HG02870 (cell line): Measurements from ENCODE around the gene LRRC7.
"Not testable (repeated sequence)": the region's sequence is repeated elsewhere in the genome, so short reads cannot be mapped to it uniquely, and the experiment has no call there.

Experiments
- ATAC-seq: cut with Tn5 transposase; IDR thresholded peaks from one replicate; pipeline ENCODE4 v1.9.1; 2021; ENCODE audit warnings: mild to moderate bottlenecking, moderate library complexity; ENCODE audit not compliant: unreplicated experiment

Gene LRRC7

GRCh38 chr1:69862906-69863305, 295.2 kb downstream of the LRRC7 start:
- no peak for ATAC-seq

DNA sequence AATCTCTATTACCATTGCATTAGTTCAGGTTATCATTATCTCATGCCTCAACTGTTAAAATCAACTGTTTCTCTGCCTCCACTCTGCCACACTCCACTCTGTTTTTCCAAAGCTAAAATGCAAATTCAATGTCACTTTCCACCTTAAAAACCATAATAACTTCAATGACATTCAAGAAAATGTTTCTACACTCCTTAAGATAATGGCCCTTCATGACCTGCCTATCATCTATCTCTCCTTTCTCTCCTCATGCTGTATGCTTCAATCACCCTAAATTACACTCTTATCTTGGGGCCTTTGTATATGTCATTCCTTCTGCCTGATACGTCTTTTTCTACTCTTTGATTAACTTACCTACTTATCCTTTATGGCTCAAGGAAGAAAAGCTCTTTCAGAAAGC, 296.0 kb downstream of the LRRC7 start:
- no peak for ATAC-seq

GRCh38 chr1:69871412-69871811, 303.7 kb downstream of the LRRC7 start:
- ATAC-seq = no peak

DNA sequence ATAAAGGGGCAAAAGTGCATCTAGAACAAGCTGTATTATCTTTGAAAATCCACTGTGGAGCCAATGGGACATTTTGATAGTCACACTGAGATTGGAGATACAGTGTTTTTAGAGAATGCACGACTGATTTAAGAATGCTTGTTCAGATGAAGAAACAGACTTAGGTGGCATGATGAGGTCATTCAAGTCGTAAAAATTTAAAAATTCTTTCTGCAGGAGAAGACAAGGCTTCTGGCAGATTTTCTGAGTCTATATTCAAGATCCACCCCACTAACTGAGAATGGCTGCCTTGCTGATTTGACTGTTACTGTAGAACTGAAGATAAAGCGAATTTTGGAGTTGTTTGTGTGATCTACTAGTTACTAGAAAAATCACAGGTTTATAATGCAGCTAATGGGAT, 310.6 kb downstream of the LRRC7 start:
- no peak for ATAC-seq

DNA sequence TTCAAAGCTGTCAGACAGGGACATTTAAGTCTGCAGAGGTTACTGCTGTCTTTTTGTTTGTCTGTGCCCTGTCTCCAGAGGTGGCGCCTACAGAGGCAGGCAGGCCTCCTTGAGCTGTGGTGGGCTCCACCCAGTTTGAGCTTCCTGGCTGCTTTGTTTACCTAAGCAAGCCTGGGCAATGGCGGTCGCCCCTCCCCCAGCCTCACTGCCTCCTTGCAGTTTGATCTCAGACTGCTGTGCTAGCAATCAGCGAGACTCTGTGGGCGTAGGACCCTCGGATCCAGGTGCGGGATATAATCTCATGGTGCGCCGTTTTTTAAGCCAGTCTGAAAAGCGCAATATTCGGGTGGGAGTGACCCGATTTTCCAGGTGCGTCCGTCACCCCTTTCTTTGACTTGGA, 320.3 kb downstream of the LRRC7 start:
- not testable (repeated sequence) for ATAC-seq

DNA sequence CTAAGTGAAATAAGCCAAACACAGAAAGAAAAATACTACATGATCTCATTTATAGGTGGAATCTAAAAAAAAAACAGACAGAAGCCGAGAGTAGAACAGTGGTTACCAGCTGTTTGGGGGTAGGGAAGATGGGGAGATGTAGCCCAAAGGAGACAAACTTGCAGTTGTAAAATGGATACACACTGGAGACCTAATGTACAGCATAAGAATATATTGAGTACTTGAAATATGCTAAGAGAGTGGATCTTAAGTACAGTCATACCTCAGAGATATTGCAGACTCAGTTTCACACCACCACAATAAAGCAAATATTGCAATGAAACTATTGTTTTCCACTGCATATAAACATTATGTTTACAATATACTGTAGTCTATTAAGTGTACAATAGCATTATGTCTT, 320.9 kb downstream of the LRRC7 start:
- ATAC-seq = no peak

DNA sequence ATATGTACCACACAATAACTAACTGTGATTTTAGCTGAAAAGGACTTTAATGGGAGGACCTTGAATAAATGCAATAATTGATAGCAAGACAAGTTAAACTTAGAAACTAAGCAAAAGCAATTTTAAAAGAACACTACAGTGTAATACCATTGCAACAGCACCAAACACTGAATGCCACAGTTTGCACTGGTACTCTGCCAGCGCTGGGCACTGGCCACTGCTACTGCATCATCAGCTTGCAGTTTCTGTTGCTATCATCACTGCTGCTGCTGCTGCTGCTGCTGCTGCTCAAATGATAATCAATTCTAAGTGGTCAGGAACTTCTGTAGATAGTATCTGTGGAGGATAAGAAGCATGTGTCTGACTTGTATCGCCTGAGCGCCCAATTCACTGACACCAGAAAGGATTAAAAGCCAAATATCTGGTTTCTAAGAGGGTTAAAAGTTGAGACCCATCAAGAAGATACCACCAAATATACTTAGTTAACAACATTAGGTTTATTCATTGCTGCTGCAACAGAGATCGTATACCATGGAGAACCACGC, 330.8 kb downstream of the LRRC7 start:
- no peak for ATAC-seq

GRCh38 chr1:69911301-69911801, 343.6 kb downstream of the LRRC7 start:
- ATAC-seq = no peak

GRCh38 chr1:69913977-69914376, 346.3 kb downstream of the LRRC7 start:
- ATAC-seq = no peak

DNA sequence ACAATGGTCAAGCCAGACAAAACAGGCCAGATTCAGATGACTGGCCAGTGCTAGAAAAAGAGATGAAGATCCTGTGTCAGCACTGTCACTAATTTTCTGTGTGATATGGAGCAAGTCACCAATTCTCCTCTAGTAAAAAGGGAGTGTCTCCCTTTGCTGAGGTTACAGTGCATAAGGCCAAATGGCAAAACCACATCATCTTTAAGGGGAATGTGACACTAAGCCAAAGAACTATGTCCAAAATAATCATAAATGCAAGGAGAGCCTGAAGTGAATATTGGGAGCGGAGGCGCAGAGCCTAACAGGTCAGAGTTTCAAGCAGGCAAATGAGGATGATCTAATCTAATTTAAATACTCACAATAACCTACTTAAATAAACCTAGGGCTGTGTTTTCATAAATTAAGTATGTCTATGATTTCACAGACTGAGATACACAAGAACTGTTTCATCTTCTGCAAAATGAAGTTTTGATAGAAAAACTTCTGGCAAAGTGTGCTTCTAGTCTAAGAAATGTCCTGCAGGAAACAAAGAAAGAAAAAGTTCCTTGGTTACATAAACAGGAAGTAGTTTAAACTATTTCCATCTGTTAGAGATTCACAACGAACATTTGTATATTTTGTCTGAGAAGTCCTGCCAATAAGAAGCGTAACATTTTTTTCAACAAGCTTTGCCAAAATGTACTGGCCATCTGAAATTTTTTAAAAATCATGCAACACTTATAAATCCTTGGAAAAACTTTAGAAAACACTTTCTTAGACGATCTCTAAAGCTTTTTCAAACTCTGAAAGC, 347.4 kb downstream of the LRRC7 start:
- no peak for ATAC-seq

DNA sequence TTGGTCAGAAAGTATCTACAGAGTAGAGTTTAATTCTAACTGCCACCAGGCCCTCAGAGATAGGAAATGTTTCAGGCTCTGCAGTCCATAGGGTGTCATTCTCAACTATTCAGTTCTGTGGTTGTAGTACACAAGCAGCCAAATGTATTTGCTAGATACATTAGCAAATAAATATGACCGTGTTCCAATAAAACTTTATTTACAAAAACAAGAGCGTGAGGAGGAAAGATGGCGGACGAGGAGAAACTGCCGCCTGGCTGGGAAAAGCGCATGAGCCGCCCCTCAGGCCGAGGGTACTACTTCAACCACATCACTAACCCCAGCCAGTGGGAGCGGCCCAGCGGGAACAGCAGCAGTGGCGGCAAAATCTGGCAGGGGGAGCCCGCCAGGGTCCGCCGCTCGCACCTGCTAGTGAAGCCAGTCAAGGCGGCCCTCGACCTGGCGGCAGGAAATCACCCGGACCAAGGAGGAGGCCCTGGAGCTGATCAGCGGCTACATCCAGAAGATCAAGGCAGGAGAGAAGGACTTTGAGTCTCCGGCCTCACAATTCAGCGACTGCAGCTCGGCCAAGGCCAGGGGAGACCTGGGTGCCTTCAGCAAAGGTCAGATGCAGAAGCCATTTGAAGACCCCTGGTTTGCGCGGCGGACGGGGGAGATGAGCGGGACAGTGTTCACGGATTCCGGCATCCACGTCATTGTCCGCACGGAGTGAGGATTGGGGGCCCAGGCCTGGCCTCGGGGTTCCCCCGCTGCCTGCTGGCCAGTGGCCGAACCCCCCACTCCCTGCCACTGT, 351.6 kb downstream of the LRRC7 start:
- no peak for ATAC-seq

DNA sequence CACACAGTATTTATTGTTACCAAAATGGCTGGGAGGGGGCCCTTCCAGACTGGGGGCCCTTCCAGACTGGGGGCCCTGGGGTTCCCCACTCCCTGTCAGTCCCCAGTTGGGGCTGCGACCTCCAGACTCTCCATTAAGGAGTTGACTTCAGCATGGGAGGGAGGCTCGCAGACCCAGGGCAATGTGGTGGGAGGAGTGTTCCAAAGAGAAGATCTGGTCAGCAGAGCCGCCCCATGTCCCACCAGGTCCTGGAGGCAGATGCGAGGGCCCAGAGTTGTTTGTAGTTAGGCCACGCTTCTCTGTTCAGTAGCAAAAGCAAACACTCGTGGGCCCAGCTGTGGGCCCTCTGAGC, 352.2 kb downstream of the LRRC7 start:
- no peak for ATAC-seq

DNA sequence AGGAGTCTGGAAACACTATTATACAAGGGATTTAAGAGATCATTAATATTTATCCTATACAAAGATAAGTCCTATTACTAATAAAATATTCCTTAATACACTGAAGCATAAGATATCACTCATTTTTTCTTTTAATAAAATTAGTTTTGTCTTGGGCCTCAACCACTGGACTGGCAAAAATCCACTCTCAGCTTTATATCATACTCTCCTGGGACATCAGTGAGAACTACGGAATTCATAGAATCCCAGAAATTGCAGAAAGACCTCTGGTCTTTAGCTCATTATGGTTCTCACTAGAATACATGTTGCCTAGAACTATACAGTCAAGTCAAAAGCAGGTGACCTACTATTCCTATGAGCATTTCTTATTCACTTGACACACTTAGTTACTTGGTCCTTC, 352.7 kb downstream of the LRRC7 start:
- no peak for ATAC-seq

GRCh38 chr1:69921486-69921885, 353.8 kb downstream of the LRRC7 start:
- no peak for ATAC-seq

GRCh38 chr1:69928234-69928633, 360.5 kb downstream of the LRRC7 start:
- not testable (repeated sequence) for ATAC-seq

DNA sequence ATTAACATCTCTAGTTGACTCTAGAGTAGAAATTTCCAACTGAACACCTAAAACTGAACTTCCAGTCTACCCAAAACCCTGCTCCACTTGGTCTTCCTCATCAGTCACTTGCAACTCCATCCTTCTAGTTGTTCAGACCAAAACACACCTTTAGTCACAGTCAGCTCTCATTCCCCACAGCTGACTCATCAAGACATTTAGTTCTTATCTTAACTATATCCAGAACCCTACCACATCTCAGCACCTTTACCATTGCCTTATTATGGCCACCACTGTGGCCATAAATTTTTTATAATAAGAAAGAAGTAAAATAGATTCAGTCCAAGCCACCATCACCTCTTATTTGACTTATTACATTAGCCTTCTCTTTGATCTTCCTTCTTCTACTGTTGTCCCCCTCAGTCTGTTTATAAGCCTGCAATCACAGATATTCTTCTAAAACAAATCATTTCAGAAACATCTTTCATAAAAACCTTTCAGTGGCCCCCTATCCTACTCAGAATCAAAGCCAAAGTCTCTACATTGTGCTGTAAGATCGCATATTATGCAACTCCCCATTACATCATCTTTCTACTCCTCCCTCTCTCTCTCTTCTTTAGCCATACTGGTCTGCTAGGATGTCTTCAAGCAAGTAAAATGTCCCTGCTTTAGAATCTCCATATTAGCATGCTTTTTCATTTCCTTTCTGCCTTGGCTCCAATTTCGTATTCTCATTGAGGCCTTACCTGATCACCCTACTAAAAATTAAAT, 361.8 kb downstream of the LRRC7 start:
- ATAC-seq = no peak

GRCh38 chr1:69930396-69930795, 362.7 kb downstream of the LRRC7 start:
- ATAC-seq = no peak

GRCh38 chr1:69932760-69933159, 365.0 kb downstream of the LRRC7 start:
- no peak for ATAC-seq

- ATAC-seq = no peak
Observed at GRCh38 chr1:69940231-69940630, 372.5 kb downstream of the LRRC7 start.

DNA sequence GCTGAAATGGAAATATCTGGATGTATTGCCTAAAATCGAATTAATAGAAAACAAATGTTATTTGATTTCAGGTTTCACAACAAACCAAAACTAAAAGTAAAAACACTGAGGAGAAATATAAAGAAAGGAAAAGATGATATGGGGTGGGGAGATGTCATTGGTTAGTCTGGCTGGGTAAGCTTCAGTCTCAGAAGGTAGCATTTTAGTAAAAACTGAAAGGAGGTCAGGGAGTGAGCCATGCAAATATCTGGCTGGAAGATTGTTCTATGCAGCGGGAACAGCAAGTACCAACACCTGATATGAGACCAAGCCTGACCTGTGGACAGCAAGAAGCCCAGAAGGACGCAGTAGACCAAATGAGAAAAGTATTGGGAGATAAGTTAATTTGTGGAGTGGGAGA, 373.1 kb downstream of the LRRC7 start:
- no peak for ATAC-seq

DNA sequence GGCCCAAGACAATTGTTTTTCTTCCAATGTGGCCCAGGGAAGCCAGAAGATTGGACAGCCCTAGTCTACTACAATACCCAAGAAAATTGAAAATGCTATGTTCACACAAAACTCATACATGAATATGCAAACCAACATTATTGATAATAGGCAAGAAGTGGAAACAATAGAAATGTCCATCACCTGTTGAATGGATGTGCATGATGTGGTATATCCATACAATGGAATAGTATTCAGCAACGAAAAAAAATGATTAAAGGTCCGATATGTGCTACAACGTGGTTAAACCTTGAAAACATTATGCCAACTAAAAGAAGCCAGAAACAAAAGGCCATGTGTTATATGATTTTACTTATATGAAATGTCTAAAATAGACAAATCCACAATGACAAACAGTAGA, 375.3 kb downstream of the LRRC7 start:
- ATAC-seq = no peak
